Ovary (tissue), 9 donors: ENCODE results near the gene CPNE4. TPM values are rescaled to one million over a fixed set of nuclear protein-coding genes. Genes with fewer than 3 reads are reported as not detected.

Source experiments
- DNase-seq, 5 donors: peaks; one replicate each; pipeline ENCODE4 v3.0.0-alpha.2; 2019 to 2020
- H3K27ac ChIP-seq, 2 donors: fragments of 200-600 bp; one replicate each; pipeline versions ENCODE4 v1.5.1 to v1.8.0; 2019 to 2022
- H3K27me3 ChIP-seq: fragments of 200-600 bp; one replicate; pipeline ENCODE4 v1.8.0; 2022
- H3K36me3 ChIP-seq: fragments of 200-600 bp; sonication (generic); one replicate; pipeline ENCODE4 v1.5.1; 2019
- H3K4me1 ChIP-seq: one replicate; pipeline ENCODE4 v1.8.1; 2013; ENCODE audit warnings: mild to moderate bottlenecking, moderate library complexity; ENCODE audit not compliant: insufficient read depth
- H3K4me3 ChIP-seq: fragments of 200-600 bp; sonication (generic); one replicate; pipeline ENCODE4 v1.5.1; 2017
- H3K9me3 ChIP-seq, 2 donors: fragments of 200-600 bp in 1 of 2; sonication (generic) in 1 of 2; one replicate each; pipeline versions ENCODE4 v1.5.1 to v1.8.1; 2013 to 2019; ENCODE audit warnings: mild to moderate bottlenecking in 1 of 2, moderate library complexity in 1 of 2
- CTCF ChIP-seq, 3 donors: fragments of 450-650 bp in 2 of 3; fragments of 200-600 bp in 1 of 3; IDR thresholded peaks; one replicate each; pipeline versions ENCODE4 v1.5.1 to v1.8.0; 2016 to 2022; ENCODE audit warnings: antibody characterized with exemption in 3 of 3, mild to moderate bottlenecking in 1 of 3
- EP300 ChIP-seq: sonication (generic); formaldehyde crosslinking; IDR thresholded peaks from one replicate; pipeline ENCODE4 v1.6.1; 2017; ENCODE audit warnings: antibody characterized with exemption
- POLR2A ChIP-seq: fragments of 450-650 bp; IDR thresholded peaks from one replicate; pipeline ENCODE4 v1.6.1; 2017; ENCODE audit warnings: antibody characterized with exemption, mild to moderate bottlenecking, moderate library complexity
- WGBS, 3 donors: extraction: QIAGEN DNeasy Blood & Tissue Kit in 1 of 3; methylation state at CpG; one replicate each; pipeline versions ENCODE4 v1.1.5 to v1.1.7; 2013 to 2017; 5-methylcytosine and 5-hydroxymethylcytosine counted together
- intact Hi-C, 4 donors: fragments of 100-400 bp; cut with DNase I; formaldehyde crosslinking; loops; one replicate each; pipeline versions ENCODE4 v1.11.0 to v1.15.1; 2022 to 2023
- polyA plus RNA-seq, 2 donors: library from polyadenylated mRNA; stranded (reverse); fragments of 200-250 nt in 1 of 2; fragments of 350-450 nt in 1 of 2; fragmentation: Illumina TruSeq in 1 of 2; extraction: RNeasy Lipid Tissue Mini Kit (QIAGEN cat#74804) in 1 of 2; gene quantifications; one replicate each; pipeline ENCODE4 v1.2.3, GENCODE V29; 2013 to 2014
- total RNA-seq, 7 donors: library from RNA; depleted of rRNA in 2 of 7; stranded (reverse); fragments of >200 nt in 2 of 7; fragmentation: NEBNext Ultra II Directional in 3 of 7; extraction: Animal tissue kit (Norgen Biotek cat#: 25700) in 3 of 7; gene quantifications; one replicate each; pipeline versions ENCODE4 v1.1.0 to v1.2.4, GENCODE V29; 2016 to 2023
- donor health status: DM: no; HTN: no; CAD: no; lungs with moderate emphysema.
- donor health status: DM: no; HTN: no; CAD: no.
- donor health status: Bipolar disorder and iron deficiency.
- donor health status: DM: yes; HTN: yes; CAD: no.
- donor health status: DM: no; HTN: no; CAD: no.
- donor health status: DM: yes; HTN: yes; CAD: no.

The CPNE4 gene
- total and polyA plus RNA-seq, 9 donors: 0.11 to 0.27 (median 0.13) TPM; not detected in 6

GRCh38 chr3:131733086-131733841, 301.6 kb downstream of the CPNE4 start:
- WGBS, 3 donors: 35 to 49% (median 45%) methylated on average over 5 of the region's 5 CpGs
- no peak for DNase-seq
- no peak overlapping the region for H3K4me3 ChIP-seq

GRCh38 chr3:131731709-131732108, 303.1 kb downstream of the CPNE4 start:
- TF ChIP-seq CTCF (IDR thresholded peaks at IDR 0.05) (no peak), POLR2A (no peak), EP300 (no peak)
- H3K4me1 ChIP-seq: no peaks in the 10 kb centered on the region
- no peak for DNase-seq
- H3K4me3 ChIP-seq: no peak overlapping the region
- no peaks in the 10 kb centered on the region for H3K9me3 ChIP-seq
- H3K27ac ChIP-seq: no peak overlapping the region
- intact Hi-C loops: no loop called here
- H3K27me3 ChIP-seq: no peaks in the 10 kb centered on the region
- no peaks in the 10 kb centered on the region for H3K36me3 ChIP-seq
- 86 to 94% (median 92%) methylated on average over 2 of the region's 2 CpGs for WGBS, 3 donors

More at GRCh38 chr3:131733086-131733841, 301.6 kb downstream of the CPNE4 start:
- H3K27me3 ChIP-seq: no peaks in the 10 kb centered on the region
- no peak for TF ChIP-seq CTCF (IDR thresholded peaks at IDR 0.05)
- no peak for TF ChIP-seq POLR2A
- no peak for TF ChIP-seq EP300
- intact Hi-C loops: no loop called here
- H3K36me3 ChIP-seq: no peaks in the 10 kb centered on the region
- no peaks in the 10 kb centered on the region for H3K9me3 ChIP-seq
- H3K27ac ChIP-seq: no peak overlapping the region
- no peaks in the 10 kb centered on the region for H3K4me1 ChIP-seq

- no peak for DNase-seq
- no peaks in the 10 kb centered on the region for H3K27me3 ChIP-seq
- intact Hi-C loops: no loop called here
- 73 to 87% (median 74%) methylated on average over 1 of the region's 1 CpG for WGBS, 3 donors
- TF ChIP-seq EP300 (no peak), CTCF (IDR thresholded peaks at IDR 0.05) (no peak), POLR2A (no peak)
- H3K4me3 ChIP-seq: no peak overlapping the region
- no peaks in the 10 kb centered on the region for H3K9me3 ChIP-seq
- H3K4me1 ChIP-seq: no peaks in the 10 kb centered on the region
- no peaks in the 10 kb centered on the region for H3K36me3 ChIP-seq
- H3K27ac ChIP-seq: no peak overlapping the region
Measured at GRCh38 chr3:131730581-131730980, 304.2 kb downstream of the CPNE4 start.

GRCh38 chr3:131729643-131730017, 305.2 kb downstream of the CPNE4 start:
- Histone ChIP-seq H3K9me3 (no peaks in the 10 kb centered on the region), H3K4me1 (no peaks in the 10 kb centered on the region), H3K27ac (no peak overlapping the region), H3K4me3 (no peak overlapping the region), H3K36me3 (no peaks in the 10 kb centered on the region), H3K27me3 (no peaks in the 10 kb centered on the region)
- intact Hi-C loops: no loop called here
- DNase-seq: no peak
- WGBS, 3 donors: 85 to 90% (median 87%) methylated on average over 1 of the region's 1 CpG
- TF ChIP-seq CTCF (IDR thresholded peaks at IDR 0.05) (no peak), POLR2A (no peak), EP300 (no peak)
